ENCODE data around the gene PIK3R2.

PIK3R2 gene

DNA sequence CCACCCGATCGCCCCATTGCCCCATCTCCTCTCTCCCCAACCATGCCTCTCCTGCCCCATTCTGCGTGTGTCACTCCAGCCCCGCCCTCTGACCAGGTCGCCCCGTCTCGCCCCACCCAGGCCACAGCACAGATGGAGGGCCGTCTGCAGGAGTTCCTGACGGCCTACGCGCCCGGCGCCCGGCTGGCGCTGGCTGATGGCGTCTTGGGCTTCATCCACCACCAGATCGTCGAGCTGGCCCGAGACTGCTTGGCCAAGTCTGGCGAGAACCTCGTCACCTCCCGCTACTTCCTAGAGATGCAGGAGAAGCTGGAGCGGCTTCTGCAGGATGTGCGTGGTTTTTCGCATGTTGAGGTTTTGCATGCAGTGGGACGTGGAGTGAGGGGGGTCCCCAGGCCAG is 29.1 kb upstream of the PIK3R2 start:
- DNase-seq (ENCODE audit: low read depth, low spot score): no peak

DNA sequence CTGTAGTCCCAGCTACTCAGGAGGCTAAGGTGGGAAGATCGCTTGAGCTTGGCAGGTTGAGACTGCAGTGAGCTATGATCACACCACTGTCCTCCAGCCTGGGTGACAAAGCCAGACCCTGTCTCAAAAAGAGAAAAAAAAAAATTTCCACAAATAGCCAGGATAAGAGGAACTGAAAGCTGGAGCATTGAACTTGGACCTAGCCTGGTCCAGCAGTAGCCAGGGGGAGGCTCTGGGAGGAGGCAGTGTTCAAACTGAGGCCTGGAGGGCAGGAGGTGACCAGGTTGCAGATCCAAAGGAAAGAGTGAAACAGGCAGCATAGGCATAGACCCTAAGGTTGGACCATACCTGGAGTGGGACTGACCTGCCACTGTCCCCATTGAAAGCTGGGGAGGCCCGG is 26.9 kb upstream of the PIK3R2 start:
- no peak for DNase-seq (ENCODE audit: low read depth, low spot score)

- DNase-seq (ENCODE audit: low read depth, low spot score): no peak
Measured at GRCh38 chr19:18128044-18128443, 24.9 kb upstream of the PIK3R2 start.

DNA sequence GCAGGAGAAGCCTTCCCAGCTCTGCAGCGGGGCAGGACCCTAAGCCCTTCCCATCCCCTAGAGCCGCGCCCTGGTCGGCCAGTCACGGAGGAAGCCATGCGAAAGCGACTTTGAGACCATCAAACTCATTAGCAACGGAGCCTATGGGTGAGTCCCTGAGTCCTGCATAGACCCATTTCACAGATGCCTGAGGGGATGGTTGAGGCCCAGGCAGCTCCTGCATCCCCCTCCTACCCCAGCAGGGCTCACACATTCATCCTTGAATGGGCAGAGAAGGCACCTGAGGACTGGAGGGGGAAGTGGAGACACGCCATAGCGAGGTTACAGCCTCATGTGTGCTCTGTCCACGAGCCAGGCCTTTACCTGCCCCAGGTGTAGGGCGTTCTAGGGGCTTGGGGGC is 24.2 kb upstream of the PIK3R2 start:
- no peak for DNase-seq (ENCODE audit: low read depth, low spot score)

GRCh38 chr19:18130523-18131242 is 22.3 kb upstream of the PIK3R2 start:
- DNase-seq (ENCODE audit: low read depth, low spot score): no peak

DNA sequence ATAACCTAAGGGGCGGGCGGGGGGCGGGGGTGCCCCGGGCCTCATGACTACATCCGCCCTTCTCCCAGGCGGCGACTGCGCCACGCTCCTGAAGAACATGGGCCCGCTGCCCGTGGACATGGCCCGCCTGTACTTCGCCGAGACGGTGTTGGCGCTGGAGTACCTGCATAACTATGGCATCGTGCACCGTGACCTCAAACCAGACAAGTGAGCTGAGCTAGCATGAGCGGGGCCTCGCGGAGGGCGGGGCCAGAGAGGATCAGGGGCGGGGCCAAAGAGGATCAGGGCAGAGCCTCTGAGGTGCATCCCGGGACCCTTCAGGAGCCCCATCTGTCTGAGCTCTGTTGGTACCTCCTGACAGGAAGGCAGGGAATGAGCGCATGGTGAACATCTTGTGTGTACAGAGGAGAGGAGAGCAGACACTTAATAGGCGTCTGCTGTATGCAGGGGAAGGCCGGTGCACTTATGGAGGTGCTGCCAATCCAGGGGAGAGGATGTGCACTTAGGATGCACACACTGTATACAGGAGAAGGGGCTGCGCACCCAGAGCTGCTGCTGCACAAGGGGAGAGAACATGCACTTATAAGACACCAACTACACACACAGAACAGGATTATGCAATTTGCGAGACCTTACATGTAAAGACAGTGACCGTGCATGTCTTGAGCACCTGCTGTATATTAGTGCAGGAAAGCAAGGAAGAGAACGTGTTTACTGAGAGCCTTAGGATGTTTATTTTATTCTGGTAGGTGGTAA is 20.9 kb upstream of the PIK3R2 start:
- no peak for DNase-seq (ENCODE audit: low read depth, low spot score)

DNA sequence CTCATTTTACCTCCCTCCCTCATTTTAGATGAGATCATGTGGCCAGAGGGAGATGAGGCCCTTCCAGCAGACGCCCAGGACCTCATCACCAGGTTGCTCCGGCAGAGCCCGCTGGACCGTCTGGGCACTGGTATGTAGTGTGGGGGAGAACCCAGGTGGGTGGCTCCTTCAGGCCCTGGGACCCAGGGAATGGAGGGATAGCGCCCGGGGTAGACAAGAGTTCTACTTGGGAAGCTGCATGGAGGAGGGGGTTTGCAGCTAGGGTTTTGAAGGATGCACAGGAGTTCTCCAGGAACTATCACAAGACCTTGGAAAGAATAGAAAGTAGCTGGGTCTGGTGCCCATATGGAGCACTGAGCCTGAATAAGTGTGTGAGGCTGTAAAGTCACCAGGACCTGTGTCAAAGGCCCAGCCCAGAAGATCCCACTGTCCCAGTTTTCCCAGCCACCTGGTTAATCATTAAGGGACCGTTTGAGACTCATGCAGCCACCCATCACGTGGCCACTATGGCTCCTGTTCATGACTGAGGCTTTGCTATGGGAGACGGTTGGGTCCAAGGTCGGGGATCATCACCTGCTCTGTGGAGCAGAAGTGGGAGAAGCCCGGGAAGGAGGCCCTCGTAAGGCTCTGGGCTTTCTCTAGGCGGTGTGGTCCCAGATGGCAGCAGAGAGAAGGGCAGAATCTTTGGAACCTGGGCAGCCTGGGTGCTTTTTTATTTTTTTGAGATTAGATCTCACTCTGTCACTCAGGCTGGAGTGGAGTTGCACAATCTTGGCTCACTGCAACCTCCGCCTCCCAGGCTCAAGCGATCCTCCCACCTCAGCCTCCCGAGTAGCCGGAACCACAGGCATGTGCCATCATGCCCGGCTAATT is 17.0 kb upstream of the PIK3R2 start:
- no peak for DNase-seq (ENCODE audit: low read depth, low spot score)

GRCh38 chr19:18137242-18137641 is 15.7 kb upstream of the PIK3R2 start:
- DNase-seq (ENCODE audit: low read depth, low spot score): no peak

DNA sequence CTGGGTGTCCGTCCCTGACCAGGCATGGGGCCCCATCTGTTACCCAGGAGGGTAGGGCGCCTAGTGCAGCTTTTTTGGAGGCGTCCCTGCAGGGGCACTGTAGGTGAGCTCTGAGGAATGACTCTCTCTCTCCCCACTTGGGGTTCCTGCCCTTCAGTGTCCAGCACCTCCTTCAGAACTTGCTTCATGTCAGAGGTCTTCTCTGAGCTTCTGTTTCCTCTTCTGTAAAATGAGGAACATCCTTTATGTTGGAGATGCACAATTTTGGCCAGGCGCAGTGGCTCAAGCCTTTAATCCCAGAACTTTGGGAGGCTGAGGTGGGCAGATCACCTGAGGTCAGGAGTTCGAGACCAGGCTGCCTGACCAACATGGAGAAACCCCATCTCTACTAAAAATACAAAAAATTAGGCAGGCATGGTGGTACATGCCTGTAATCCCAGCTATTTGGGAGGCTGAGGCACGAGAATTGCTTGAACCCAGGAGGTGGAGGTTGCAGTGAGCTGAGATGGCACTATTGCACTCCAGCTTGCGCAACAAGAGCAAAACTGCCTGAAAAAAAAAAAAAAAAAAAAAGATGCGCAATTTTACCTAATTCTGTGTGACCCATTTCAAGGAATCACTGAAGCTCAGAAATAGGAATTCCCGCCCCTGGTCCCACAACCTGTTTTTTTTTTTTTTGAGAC is 15.2 kb upstream of the PIK3R2 start:
- DNase-seq (ENCODE audit: low read depth, low spot score): no peak

DNA sequence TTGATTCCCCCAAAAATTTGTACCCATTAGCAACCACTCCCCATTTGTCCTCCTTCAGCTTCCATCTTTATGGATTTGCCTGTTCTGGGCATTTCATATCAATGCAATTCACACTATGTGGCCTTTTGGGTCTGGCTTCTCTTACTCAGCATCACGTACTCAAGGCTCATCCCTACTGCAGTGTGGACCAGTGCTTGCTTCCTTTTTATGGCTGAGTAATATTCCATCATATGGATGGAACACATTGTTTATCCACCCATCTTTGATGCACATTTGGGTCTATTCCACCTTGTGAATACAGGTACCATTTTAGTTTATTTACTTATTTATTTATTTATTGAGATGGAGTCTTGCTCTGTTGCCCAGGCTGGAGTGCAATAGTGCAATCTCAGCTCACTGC is 12.5 kb upstream of the PIK3R2 start:
- no peak for DNase-seq (ENCODE audit: low read depth, low spot score)

DNA sequence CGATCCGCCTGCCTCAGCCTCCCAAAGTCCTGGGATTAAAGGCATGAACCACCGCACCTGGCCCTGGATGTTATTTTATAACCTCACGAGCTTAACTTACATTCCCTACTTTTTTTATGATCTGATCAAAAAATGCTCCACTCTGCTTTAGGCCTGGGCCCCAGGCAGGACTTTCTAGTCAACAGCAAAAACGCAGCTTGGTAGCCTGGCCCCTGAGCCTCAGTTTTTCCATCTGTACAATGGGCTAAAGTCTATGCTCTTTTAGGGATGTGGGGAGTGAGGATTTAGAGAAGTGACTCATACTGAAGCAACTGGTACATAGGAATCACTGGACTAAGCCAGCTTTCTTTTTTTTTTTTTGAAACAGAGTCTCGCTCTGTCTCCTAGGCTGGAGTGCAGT is 11.9 kb upstream of the PIK3R2 start:
- DNase-seq (ENCODE audit: low read depth, low spot score): no peak

DNA sequence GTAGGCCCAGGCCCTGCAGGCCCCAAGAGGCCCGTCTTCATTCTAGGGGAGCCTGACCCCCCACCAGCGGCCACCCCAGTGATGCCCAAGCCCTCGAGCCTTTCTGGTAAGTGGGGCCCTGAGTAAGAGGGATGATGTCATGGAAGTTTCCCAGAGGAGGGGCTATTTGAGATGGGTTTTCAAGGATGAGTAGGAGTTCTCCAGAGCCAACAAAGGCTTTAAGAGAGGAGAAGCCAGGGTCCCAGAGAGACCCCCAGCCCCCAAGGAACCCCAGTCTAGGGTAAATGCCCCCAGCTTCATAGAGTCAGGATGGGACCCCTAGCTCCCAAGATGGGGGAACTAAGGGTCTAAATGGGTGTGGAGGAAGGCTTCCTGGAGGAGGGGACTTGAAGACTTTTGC is 9.1 kb upstream of the PIK3R2 start:
- no peak for DNase-seq (ENCODE audit: low read depth, low spot score)

DNA sequence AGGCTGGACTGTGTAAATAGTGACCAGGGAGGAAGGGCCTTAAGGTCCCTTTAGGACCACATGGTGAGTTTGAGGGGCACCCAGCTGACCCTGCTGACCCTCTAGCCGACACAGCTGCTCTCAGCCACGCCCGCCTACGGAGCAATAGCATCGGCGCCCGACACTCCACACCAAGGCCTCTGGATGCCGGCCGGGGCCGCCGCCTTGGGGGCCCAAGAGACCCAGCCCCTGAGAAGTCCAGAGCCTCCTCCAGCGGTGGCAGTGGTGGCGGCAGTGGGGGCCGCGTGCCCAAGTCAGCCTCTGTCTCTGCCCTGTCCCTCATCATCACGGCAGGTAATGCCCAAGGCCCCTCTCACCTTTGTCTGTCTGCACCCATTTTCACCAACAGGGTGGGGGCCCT is 8.6 kb upstream of the PIK3R2 start:
- DNase-seq (ENCODE audit: low read depth, low spot score): no peak

DNA sequence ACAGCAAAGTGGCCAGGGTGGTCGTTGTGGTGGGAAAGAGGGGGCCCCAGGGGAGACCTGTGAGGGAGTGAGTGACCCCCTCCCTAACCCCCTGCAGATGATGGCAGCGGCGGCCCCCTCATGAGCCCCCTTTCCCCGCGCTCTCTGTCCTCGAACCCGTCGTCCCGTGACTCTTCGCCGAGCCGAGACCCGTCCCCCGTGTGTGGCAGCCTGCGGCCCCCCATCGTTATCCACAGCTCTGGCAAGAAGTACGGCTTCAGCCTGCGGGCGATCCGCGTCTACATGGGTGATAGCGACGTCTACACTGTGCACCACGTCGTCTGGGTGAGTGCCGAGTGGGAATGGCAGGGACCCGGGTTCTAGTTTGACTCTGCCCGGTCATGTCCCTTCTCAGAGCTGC is 8.1 kb upstream of the PIK3R2 start:
- no peak for DNase-seq (ENCODE audit: low read depth, low spot score)

DNA sequence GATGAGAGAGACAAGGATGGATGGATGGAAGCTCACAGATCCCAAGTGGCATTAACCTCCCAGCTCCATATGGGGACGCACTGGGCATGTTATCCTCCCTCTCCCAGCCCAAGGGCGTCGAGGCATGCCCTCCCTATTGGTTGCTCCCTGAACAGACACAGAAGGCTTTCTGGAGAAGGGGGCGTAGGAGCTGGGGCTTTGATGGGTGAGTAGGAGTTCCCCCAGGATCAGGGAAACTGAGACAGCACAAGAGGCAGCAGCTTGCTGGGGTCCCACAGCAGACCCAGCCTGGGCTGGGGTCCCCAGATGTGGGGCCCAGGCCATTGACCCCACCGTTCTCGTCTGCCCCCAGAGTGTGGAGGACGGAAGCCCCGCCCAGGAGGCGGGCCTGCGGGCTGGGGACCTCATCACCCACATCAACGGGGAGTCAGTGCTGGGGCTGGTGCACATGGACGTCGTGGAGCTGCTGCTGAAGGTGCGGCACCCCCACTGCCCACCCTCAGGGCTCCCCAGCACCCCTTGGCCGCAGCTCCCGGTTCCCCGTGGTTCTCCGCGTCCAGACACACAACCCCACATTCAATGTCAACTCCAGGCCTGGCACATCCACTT is 7.5 kb upstream of the PIK3R2 start:
- no peak for DNase-seq (ENCODE audit: low read depth, low spot score)

DNA sequence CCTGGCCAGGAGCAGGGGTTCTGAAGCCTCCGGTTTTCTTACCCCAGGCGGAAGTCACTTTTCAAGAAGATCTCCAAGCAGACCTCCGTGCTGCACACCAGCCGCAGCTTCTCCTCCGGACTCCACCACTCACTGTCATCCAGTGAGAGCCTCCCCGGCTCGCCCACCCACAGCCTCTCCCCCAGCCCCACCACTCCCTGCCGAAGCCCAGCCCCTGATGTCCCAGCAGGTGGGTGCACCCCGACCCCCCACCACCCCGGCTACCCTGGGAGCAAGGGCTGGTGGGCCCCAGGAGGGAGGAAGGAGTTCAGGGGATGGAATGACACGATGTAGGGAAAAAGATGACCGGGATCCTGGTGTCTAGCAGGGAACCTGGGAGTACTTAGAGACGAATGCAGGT is 5.6 kb upstream of the PIK3R2 start:
- DNase-seq (ENCODE audit: low read depth, low spot score): no peak

DNA sequence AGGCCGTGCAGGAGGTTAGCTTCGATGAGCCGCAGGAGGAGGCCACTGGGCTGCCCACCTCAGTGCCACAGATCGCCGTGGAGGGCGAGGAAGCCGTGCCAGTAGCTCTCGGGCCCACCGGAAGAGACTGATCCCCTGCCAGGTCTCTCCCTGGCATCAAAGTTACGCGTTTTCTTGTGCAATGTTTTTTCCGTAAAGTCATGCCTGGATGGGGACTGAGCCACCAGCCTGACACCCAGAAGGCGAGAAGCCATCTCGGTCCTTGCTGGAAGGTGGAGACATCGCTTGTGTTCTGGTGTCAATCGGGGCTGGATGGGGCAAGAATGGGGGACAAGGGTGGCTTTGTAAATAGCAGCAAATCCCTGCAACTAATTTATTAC is 3.4 kb upstream of the PIK3R2 start:
- DNase-seq (ENCODE audit: low read depth, low spot score): no peak

DNA sequence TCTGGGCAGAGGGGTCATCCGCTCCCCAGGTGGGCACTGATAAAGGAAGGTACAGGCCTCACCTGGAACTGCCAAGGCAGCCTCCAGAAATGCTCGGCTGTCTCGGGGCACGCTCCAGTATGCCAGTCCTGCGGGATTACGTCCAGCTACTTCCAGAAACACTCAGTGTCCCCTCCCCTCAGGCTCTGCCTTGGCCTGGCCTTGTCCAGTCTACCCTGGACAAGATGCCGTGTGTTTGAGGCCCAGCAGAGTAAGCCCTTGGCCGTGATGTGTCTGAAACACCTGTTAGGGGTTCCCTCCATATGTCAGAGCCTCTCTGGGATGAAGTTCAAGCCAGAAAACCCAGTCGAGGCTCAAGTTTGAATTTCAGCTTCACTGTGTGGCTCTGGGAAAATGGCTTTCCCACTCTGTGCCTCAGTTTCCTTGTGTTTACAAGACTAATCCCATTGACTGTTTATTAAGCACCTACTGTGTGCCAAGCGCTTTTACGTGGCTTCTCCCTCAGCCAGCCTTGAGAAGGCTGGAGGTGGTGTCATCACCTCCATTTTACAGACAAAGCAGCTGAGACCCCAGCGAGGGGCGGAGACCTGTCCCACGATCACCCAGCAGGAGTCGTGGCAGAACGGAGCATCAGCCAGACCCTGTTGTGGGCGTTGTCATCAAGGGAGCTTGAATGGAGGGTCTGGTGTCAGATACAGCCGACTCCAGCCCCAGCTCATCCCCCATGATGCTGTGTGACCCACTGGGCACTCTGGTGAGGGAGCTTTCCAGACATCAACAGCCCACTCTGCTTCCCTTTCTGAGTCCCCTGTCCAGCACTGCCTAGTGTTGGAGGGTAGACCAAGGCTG is 2.0 kb upstream of the PIK3R2 start:
- no peak for DNase-seq (ENCODE audit: low read depth, low spot score)

GRCh38 chr19:18152442-18152816 is 534 bp upstream of the PIK3R2 start:
- peak; percentile 95 for DNase-seq (ENCODE audit: low read depth, low spot score)

- DNase-seq (ENCODE audit: low read depth, low spot score): no peak
Measured at GRCh38 chr19:18153556-18154134, 682 bp downstream of the PIK3R2 start.
